ENCODE results near the gene CFAP46. TPM values are rescaled to one million over a fixed set of nuclear protein-coding genes. Genes with fewer than 3 reads are reported as not detected.

CFAP46 gene
- polyA plus RNA-seq, 3 donors: 0.07 TPM; not detected in 2

GRCh38 chr10:132984008-132984295, 41.6 kb upstream of the CFAP46 start:
- Histone ChIP-seq H3K4me1 (ENCODE audit: control insufficient read depth in 1 of 2, insufficient read depth in 2 of 2, low read length in 2 of 2) (no peaks in the 10 kb centered on the region), H3K36me3 (replicated peaks in 1 of 2; ENCODE audit: control insufficient read depth in 1 of 2, insufficient read depth in 2 of 2, low read length in 2 of 2) (no peaks in the 10 kb centered on the region), H3K4me2 (replicated peaks; ENCODE audit: extremely low read depth, low read length, poor library complexity, severe bottlenecking) (no peak overlapping the region), H3K9me3 (replicated peaks in 1 of 2; ENCODE audit: control insufficient read depth in 1 of 2, insufficient read depth in 1 of 2, low read length in 2 of 2) (no peaks in the 10 kb centered on the region), H3K9ac (ENCODE audit: insufficient read depth, low read length, poor library complexity, severe bottlenecking) (no peak overlapping the region), H3K4me3 (replicated peaks in 1 of 3; ENCODE audit: low read depth in 2 of 3, low read length in 3 of 3) (no peak overlapping the region), H2AFZ (ENCODE audit: insufficient read depth, low read depth, low read length, poor library complexity, severe bottlenecking) (no peak overlapping the region), H3K27ac (ENCODE audit: low read depth in 1 of 2, low read length in 2 of 2) (no peak overlapping the region), H3K79me2 (ENCODE audit: insufficient read depth, low read length) (no peaks in the 10 kb centered on the region), H3K27me3 (ENCODE audit: control insufficient read depth in 2 of 2, insufficient read depth in 2 of 2, low read length in 2 of 2) (peaks cover 0 to 5% of the 10 kb centered on the region in 2 donors), H4K20me1 (ENCODE audit: insufficient read depth, low read length) (no peaks in the 10 kb centered on the region)
- 94% methylated on average over 28 of the region's 29 CpGs for WGBS (ENCODE audit: insufficient coverage)
- no peak for TF ChIP-seq CTCF (IDR thresholded peaks at IDR 0.05)
- DNase-seq: no peak
- Mint-ChIP-seq H3K27me3 (ENCODE audit: low read depth in 3 of 3) (peaks cover 3 to 26% (median 9%) of the 10 kb centered on the region in 3 donors), H3K4me1 (peaks cover 2% of the 10 kb centered on the region), H3K27ac (peak overlapping the region in 1 of 7 donors; percentile 25), H3K9me3 (no peaks in the 10 kb centered on the region), H3K36me3 (no peaks in the 10 kb centered on the region), H3K4me3 (no peak overlapping the region)
- intact Hi-C loops (cut with micrococcal nuclease): no loop called here

- 94% methylated on average over 36 of the region's 42 CpGs for WGBS (ENCODE audit: insufficient coverage)
These were observed 41.1 kb upstream of the CFAP46 start for GRCh38 chr10:132983252-132984007.

More at GRCh38 chr10:132983252-132984007, 41.1 kb upstream of the CFAP46 start:
- TF ChIP-seq CTCF (IDR thresholded peaks at IDR 0.05): no peak
- no peak overlapping the region for H3K4me3 Mint-ChIP-seq
- Histone ChIP-seq H3K79me2 (ENCODE audit: insufficient read depth, low read length) (no peaks in the 10 kb centered on the region), H3K9me3 (replicated peaks in 1 of 2; ENCODE audit: control insufficient read depth in 1 of 2, insufficient read depth in 1 of 2, low read length in 2 of 2) (no peaks in the 10 kb centered on the region), H4K20me1 (ENCODE audit: insufficient read depth, low read length) (no peaks in the 10 kb centered on the region), H3K4me2 (replicated peaks; ENCODE audit: extremely low read depth, low read length, poor library complexity, severe bottlenecking) (no peak overlapping the region), H2AFZ (ENCODE audit: insufficient read depth, low read depth, low read length, poor library complexity, severe bottlenecking) (no peak overlapping the region), H3K4me1 (ENCODE audit: control insufficient read depth in 1 of 2, insufficient read depth in 2 of 2, low read length in 2 of 2) (no peaks in the 10 kb centered on the region), H3K36me3 (replicated peaks in 1 of 2; ENCODE audit: control insufficient read depth in 1 of 2, insufficient read depth in 2 of 2, low read length in 2 of 2) (no peaks in the 10 kb centered on the region), H3K27me3 (ENCODE audit: control insufficient read depth in 2 of 2, insufficient read depth in 2 of 2, low read length in 2 of 2) (peaks cover 0 to 5% of the 10 kb centered on the region in 2 donors), H3K9ac (ENCODE audit: insufficient read depth, low read length, poor library complexity, severe bottlenecking) (no peak overlapping the region), H3K4me3 (replicated peaks in 1 of 3; ENCODE audit: low read depth in 2 of 3, low read length in 3 of 3) (no peak overlapping the region), H3K27ac (ENCODE audit: low read depth in 1 of 2, low read length in 2 of 2) (no peak overlapping the region)
- H3K4me1 Mint-ChIP-seq: peaks cover 2% of the 10 kb centered on the region
- H3K27ac Mint-ChIP-seq: no peak overlapping the region
- no peak for DNase-seq
- H3K36me3 Mint-ChIP-seq: no peaks in the 10 kb centered on the region
- no peaks in the 10 kb centered on the region for H3K9me3 Mint-ChIP-seq
- H3K27me3 Mint-ChIP-seq (ENCODE audit: low read depth in 3 of 3): peaks cover 3 to 26% (median 9%) of the 10 kb centered on the region in 3 donors
- intact Hi-C loops (cut with micrococcal nuclease): no loop called here

Data from CD14-positive monocyte (primary cell).